NK-92 (cell line): ENCODE data around the gene KIF19.
"Not testable (repeated sequence)": the region's sequence is repeated elsewhere in the genome, so short reads cannot be mapped to it uniquely, and the experiment has no call there.

Source experiments
- DNase-seq: peaks from one replicate; lab custom pipeline; 2025; ENCODE audit not compliant: unreplicated experiment; lab: John Stamatoyannopoulos, UW

The KIF19 gene

DNA sequence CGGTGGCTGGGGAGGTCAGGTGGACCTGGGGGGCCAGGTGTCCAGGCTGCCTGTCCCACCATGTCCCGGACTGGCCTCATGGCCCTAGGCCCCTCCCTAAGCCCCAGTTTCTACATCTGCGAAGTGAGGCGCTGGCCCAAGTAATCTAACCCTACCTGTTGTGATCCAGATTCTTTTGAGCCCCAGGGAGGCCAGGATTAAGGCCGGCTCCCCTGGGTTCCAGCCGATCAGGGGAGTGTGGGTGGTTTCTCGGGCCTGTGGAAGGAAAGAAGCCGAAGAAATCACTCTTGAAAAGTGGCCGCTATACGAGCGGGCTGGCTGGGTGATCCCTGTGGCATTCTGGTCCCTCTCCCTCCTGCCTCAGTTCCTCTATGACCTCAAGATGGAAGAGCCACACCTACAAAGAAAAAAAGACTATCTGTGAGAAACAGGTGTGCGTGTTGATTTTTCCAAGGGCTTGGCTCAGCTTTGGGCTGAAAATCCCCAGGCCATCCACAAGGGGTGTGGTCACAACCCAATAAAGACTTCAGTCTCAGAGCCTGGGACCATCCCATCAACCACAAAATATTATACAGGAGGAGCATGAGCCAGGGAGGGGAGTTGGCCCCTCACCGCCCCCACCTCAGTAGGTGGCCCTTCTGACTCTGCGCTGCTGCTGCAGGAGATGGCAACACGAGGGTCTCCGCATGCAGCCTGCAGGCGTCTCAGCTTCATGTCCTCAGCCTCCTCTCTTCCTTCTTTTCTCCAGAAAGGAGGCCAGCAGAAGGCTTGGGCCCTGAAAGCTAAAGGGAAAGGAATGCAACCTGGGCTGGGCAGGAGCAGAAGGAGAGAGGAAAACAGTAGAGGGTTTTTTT, 61.6 kb downstream of the KIF19 start:
- DNase-seq, result no peak

DNA sequence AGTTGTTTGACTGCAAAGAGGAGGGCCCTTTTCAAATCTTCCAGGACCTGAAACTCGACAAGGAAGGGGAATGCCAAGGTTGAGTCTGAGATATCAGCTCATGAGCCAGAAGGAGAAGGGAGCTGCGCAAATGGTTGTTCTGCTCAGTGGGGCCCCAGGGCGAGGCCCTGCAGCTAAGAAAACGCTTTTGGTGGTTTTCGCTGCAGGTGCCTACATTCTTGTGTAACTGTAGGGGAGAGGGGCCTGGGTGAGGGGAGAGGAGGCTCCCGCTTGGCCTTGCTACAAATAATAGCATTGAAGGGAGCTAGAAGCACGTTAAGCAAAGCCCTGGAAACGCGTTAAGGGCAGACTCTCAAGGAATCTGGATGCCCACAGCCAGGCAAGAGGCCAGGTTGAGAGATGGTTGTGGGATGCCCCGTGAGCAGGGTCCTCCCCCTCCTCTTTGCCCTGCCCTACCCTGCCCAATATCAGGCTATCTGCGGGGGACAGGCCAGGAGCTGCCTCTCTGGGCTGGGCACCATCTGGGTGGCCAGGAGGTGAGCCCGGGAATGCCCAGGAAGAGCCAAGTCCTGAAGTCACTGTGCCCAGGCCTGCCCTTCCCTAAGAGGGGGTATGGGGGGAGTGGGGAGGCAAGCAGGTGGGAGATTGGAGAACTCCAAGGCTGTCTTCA, 63.2 kb downstream of the KIF19 start:
- no peak for DNase-seq

DNA sequence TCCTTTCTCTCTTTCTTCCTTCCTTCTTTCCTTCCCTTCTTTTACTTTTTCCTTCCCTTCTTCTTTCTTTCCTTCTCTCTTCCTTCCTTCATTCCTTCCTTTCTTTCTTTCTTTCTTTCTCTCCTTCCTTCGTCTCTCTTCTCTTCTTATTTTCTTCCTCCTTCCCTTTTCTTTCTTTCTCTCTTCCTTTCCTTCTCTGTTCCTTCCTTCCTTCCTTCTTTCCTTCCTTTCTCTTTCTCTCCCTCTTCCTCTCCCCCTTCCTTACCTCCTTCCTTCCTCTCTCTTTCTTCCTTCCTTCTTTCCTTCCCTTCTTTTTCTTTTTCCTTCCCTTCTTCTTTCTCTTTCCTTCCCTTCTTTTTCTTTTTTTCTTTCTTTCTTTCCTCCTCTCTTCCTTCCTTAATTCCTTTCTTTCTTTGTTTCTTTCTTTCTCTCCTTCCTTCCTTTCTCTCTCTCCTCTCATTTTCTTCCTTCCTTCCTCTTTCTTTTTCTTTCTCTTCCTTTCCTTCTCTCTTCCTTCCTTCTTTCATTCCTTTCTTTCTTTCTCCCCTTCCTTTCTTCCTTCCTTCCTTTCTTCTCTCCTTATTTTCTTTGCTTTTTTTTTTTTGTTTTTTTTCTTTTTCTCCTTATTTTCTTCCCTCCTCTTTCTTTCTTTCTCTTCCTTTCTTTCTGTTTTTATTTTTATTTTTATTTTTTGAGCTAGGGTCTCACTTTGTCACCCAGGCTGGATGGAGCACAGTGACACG, 64.1 kb downstream of the KIF19 start:
- no peak for DNase-seq

DNA sequence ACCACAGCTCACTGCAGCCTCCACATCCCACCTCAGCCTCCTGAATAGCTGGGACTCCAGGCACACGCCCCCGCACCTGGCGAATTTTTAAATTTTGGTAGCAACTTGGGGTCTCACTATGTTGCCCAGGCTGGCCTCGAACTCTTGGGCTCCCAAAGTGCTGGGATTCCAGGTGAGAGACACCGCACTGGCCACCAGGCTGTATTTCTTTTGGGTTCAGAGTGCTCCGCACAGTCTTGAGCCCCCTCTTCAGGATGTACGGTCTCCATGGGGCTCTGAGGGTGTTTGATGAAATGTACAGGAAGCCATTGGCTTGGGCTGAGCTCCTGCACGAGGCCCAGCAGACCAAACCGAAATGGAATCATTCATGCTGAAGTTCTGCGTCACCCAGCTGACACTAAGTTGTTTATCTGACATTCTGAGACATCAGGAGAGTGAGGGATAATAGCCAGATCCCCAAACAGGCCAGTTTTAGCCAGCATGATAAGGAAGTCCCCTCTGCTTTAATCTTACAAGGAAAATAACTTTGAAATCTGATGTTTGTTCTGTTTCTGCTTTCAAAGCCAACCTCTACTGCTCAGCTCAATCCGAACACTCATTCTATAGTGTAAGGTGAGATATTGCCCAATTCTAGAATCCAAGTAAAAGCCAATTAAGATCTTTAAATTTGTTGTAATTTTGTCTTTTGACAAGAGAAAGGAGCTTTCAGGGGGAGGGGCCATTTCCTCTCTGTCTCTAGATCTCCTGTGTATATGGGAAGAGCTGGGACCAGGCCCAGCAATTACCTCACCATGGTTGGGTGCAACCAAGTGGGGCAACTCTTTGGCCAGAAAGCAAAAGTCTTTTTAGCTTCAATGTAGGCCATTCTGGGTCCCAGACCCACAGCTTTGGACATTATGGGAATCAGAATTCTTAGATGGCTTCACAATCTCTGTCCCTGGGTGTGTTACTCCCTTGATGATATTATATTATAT, 64.9 kb downstream of the KIF19 start:
- DNase-seq, result no peak

DNA sequence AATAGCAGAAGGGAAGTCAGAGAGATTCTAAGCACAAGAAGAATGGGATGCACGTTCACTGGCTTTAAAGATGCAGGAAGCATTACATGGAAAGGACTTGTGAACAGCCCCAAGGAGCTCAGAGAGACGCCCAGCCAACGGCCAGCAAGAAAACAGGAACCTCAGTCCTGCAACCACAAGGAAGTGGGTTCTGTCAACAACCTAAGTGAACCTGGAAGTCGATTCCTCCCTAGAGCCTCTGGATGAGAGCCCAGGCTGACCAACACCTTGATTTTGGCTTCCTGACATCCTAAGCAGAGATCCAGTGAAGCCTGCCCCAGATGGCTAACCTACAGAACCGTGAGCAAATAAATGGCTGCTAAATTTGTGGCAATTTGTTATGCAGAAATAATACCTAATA, 65.7 kb downstream of the KIF19 start:
- DNase-seq, result no peak

DNA sequence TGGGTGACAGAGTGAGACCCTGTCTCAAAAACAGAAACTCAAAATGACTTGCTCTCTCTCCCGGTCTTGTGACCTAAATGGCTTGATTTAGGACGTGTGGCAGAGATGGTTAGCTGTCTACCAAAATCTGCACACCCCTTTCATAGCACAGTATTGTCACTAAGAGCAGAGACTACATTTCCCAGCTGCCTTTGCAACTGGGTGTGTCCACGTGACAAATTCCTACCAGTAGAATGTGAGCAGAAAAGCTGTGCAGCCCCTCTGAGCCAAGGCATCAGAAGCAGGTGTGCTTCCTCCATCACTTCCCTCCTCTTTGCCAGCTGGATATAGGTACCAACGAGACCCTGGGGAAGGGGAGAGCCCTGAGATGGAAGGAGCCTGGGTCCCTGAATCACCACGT, 66.8 kb downstream of the KIF19 start:
- DNase-seq, result no peak

DNA sequence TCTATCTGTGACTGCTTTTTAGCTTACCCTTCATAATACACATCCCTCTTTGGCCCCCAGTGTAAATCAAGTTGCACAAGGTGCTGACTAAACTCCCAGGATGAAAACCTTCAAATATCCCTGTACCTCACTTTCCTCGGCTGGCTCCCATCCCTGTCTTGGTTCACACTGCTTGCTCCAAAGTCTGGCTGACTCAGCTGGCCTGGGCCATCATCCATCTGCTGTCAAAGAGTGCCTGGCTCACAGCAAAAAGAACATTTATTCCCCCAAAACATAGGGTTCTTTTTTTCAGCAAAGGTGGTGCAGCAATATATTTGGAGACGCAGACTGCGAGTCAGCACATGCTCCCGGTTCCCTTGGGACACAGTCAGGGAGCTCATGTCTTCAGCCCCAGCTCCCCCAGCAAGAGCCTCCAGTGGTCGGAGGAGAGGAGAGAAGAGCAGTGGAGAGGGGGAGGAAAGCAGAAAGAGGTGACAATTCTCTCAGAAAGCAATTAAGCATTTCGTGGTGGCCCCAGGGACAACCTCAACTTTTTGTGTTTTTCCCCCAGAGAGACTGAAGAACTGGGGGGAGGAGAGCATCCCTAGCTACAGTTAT, 67.4 kb downstream of the KIF19 start:
- DNase-seq, result no peak

DNA sequence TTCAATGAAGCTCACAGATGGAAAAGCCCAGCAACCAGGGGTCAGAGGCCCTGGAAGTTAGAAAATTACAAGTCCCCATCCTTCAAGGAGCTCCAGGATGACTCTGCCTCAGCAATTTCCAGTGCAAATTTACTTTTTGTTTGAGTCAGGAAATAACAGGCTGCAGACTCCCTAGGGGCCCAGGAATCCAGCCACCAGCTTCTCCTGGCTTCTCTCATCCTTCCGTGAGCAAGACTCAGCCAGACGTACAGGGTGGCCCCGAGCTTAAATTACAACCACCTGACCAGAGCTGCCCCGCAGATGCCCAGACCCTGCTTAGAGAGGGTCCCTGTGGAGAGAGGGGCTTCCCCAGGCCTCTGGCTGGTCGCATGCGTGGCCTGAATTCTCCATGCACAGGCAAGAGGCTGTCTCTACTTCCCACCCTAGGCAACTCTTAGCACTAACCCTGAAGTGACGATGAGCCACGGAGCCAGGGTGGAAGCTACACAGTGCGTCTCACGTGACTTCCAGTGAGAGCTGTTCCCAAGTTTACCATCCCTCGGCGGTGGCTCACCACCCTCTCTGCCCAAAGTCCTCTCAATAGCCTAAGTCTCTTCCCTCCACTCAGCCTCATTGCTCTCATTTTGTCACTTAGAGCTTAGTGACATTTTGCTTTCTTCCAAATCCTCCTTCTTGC, 68.4 kb downstream of the KIF19 start:
- no peak for DNase-seq

DNA sequence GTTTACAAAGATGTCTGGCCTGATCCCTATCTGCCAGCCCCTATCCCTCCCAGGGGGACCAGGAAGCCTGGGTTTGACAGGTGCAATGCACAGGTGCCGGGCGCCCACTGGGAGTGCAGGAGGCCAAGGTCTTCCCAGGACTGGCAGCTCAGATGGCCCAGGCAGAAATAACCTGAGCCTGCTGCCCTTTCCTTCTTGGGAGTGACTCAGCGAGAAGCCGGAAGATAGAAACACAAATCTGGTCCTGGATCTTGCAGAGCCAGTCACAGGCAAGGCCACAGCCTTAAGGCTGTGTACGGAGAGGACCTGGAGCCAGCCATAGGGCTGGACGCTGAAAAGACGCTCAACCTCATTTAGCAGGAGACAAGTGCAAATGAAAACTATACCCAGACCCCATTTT, 69.0 kb downstream of the KIF19 start:
- DNase-seq, result no peak

DNA sequence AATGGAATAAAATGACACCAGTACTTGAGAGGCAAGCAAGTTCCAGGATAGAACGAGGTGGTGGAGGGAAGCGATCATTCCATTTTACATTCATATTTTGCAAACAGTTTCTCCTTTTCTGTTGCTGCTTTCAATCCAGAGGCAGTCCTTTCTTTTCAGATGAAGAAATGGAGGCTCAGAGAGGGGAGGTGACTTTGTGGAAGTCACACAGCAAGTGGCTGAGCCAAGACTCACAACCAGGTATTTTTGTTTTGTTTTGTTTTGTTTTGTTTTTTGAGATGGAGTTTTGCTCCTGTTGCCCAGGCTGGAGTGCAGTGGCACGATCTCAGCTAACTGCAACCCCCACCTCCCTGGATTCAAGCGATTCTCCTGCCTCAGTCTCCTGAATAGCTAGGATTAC, 70.5 kb downstream of the KIF19 start:
- DNase-seq, result no peak

DNA sequence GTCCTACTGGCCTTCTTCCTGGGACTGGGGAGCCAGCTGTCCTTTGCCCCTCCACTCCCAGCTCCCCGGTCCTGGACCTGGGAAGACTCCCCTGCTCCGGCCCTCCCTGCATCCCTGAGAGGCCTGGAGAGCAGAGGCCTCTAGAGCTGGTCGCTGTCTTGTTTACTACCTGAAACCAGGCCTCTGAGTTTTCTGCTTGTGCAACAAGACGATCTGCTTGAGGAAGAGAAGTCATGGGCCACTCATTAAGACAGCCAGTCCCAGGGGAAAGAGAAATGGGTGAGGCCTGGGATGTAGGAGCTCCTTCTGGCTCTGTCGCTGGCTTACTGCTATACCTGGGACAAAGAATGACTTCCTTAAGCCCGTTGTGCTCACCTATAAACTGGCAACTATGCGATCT, 76.0 kb downstream of the KIF19 start:
- DNase-seq, result no peak

DNA sequence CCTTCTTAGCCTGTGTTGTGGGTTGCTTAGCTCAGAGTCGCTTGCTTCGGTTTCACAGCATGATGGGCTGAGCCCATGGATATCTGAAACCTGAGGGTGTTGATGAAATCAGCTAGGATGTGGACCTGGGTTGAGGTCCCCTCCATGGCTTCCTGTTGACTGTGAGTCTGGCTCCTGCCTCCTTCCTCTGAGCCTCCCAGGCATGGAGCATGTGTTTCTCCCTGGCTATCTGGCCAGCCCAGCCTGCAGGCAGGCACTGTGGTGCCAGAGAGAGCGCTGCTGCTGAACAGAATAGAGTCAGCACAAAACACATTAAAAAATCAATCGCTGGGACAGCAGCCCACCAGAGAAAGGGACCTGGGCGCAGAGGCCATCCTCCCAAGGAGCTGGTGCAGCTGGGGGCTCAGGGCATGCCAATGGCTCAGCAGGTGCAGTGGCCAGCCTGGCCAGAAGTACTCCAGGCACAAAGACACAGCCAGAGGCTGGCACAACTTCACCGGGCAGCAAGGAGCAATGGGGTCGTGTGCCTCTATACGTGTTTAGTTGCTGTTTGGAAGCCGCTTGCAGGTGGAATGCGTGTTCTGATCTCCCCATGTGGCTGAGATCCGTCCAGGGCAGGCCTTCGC, 77.6 kb downstream of the KIF19 start:
- DNase-seq, result no peak

DNA sequence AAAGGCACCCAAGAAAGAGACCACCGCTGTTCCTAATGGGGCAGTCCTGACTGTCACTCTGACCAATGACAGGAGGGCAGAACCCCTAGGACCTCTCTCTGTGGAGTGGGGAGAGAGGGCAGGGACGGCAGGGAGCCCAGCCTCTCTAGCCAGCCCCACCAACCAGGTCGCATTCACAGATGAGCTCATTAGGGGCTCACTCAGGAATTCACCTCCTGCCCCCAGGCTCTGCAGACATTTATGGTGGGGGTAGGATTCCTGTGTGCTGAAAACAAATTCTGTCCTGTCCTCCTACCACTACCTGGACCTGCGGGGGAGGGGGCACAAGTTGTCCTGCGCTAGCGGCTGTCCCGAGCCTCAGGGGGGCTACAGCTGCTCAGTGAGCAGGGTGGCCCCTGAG, 78.2 kb downstream of the KIF19 start:
- DNase-seq, result no peak

DNA sequence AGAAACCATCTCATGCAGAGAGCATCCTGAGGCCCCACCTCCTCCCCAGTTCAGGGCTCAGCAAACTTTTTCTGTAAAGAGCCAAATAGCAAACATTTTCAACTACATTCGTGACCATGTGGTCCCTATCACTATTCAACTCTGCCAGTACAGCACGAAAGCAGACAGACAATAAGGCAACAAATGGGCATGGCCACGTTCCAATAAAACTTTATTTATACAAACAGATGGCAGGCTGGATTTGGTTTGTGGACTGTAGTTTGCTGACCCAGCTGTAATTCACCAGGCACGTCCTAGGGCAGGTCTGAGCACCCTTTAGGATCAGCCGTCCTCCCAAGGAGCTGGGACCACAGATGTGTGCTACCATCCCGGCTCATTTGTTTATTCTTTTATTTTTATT, 78.8 kb downstream of the KIF19 start:
- DNase-seq, result no peak

DNA sequence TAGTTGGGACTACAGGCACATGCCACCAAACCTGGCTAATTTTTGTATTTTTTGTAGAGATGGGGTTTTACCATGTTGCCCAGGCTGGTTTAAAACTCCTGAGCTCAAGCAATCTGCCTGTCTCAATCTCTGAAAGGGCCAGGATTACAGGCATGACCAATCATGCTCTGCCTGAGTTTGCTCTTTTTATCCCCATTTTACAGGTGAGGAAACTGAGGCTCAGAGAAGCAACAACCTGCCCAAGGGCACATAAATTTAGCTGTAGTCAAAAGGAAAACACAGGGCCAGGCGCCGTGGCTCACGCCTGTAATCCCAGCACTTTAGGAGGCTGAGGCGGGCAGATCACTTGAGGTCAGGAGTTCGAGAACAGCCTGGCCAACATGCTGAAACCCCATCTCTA, 79.3 kb downstream of the KIF19 start:
- DNase-seq, result not testable (repeated sequence)
